PC-9 (cell line): ENCODE results near the gene CTNNA3. TPM values are rescaled to one million over a fixed set of nuclear protein-coding genes. Genes with fewer than 3 reads are reported as not detected.
"Not testable (repeated sequence)": the region's sequence is repeated elsewhere in the genome, so short reads cannot be mapped to it uniquely, and the experiment has no call there.

Experiments used
- BruUV-seq: library from RNA; stranded (reverse); fragments of 400-500 nt; replicated peaks from 2 replicates; lab custom pipeline; 2021; lab: Mats Ljungman, UMichigan
- CTCF ChIA-PET: fragments of 300-600 bp; sonication (Branson Sonifier 250); formaldehyde crosslinking; loops from one replicate; lab custom pipeline; 2022; ENCODE audit warnings: antibody characterized with exemption; lab: Charles Lee
- POLR2A ChIA-PET: fragments of 300-600 bp; sonication (Branson Sonifier 250); formaldehyde crosslinking; loops from one replicate; lab custom pipeline; 2022; ENCODE audit warnings: antibody characterized with exemption; ENCODE audit not compliant: unreplicated experiment; lab: Charles Lee
- DNase-seq, 2 experiments: peaks; one replicate each; pipeline versions ENCODE4 v3.0.0 to v3.0.0-alpha.2; 2015 to 2022; ENCODE audit warnings: mixed read lengths in 1 of 2
- H2AFZ ChIP-seq: fragments of 200-600 bp; sonication (generic); 2 replicates; pipeline ENCODE4 v1.8.1; 2017; ENCODE audit warnings: antibody characterized with exemption
- H3F3A ChIP-seq: fragments of 200-600 bp; sonication (generic); 2 replicates; pipeline ENCODE4 v1.8.1; 2017; ENCODE audit warnings: antibody characterized with exemption, mild to moderate bottlenecking, low read depth; ENCODE audit not compliant: insufficient read depth
- H3K27ac ChIP-seq: fragments of 200-600 bp; sonication (generic); 2 replicates; pipeline ENCODE4 v1.6.1; 2016; ENCODE audit warnings: mixed run types
- H3K27me3 ChIP-seq: fragments of 200-600 bp; sonication (generic); 2 replicates; pipeline ENCODE4 v1.6.1; 2016; ENCODE audit warnings: low read depth, mixed run types; ENCODE audit not compliant: insufficient read depth
- H3K36me3 ChIP-seq: fragments of 200-600 bp; sonication (generic); 2 replicates; pipeline ENCODE4 v1.6.1; 2016; ENCODE audit warnings: low read depth, mixed run types
- H3K4me1 ChIP-seq: fragments of 200-600 bp; sonication (generic); replicated peaks from 2 replicates; pipeline ENCODE4 v1.6.1; 2016; ENCODE audit warnings: mixed run types; ENCODE audit not compliant: insufficient read depth
- H3K4me2 ChIP-seq: fragments of 200-600 bp; sonication (generic); 2 replicates; pipeline ENCODE4 v1.6.1; 2017; ENCODE audit warnings: mixed run types
- H3K4me3 ChIP-seq: fragments of 200-600 bp; sonication (generic); 2 replicates; pipeline ENCODE4 v1.6.1; 2016; ENCODE audit warnings: mixed run types
- H3K79me2 ChIP-seq: fragments of 200-600 bp; sonication (generic); 2 replicates; pipeline ENCODE4 v1.6.1; 2017; ENCODE audit warnings: low read depth, mixed run types
- H3K9me2 ChIP-seq: fragments of 200-600 bp; sonication (generic); 2 replicates; pipeline ENCODE4 v1.8.1; 2017; ENCODE audit warnings: mild to moderate bottlenecking; ENCODE audit not compliant: insufficient read depth
- H3K9me3 ChIP-seq: fragments of 200-600 bp; sonication (generic); 2 replicates; pipeline ENCODE4 v1.8.1; 2016; ENCODE audit warnings: low read depth; ENCODE audit not compliant: insufficient read depth
- H4K20me1 ChIP-seq: fragments of 200-600 bp; sonication (generic); 2 replicates; pipeline ENCODE4 v1.8.1; 2017; ENCODE audit not compliant: insufficient read depth
- CTCF ChIP-seq: fragments of 200-600 bp; sonication (generic); conservative IDR thresholded peaks from 2 replicates; pipeline ENCODE4 v1.6.1; 2017; ENCODE audit warnings: mixed run types, antibody characterized with exemption, mild to moderate bottlenecking, moderate library complexity
- EZH2 ChIP-seq: fragments of 200-600 bp; sonication (generic); IDR thresholded peaks from 2 replicates; pipeline ENCODE4 v1.8.0; 2017; ENCODE audit warnings: antibody characterized with exemption, low read depth
- intact Hi-C: fragments of 100-400 bp; cut with micrococcal nuclease; formaldehyde crosslinking; loops from one replicate; pipeline ENCODE4 v1.10.0; 2022; ENCODE audit not compliant: unreplicated experiment
- total RNA-seq: library from RNA; stranded (reverse); gene quantifications from 2 replicates; pipeline ENCODE4 v1.2.3, GENCODE V29; 2021

CTNNA3 gene
- total RNA-seq, 1 experiment from 2014 or later, result not detected

GRCh38 chr10:67239864-67240497 is 456.0 kb downstream of the CTNNA3 start:
- Histone ChIP-seq H3K9me3 (no peaks in the 10 kb centered on the region), H2AFZ (no peak overlapping the region), H3K27me3 (no peaks in the 10 kb centered on the region), H3K79me2 (no peaks in the 10 kb centered on the region), H3F3A (no peaks in the 10 kb centered on the region), H3K4me2 (no peak overlapping the region), H3K36me3 (no peaks in the 10 kb centered on the region), H3K9me2 (no peaks in the 10 kb centered on the region), H3K4me3 (no peak overlapping the region), H3K4me1 (no peaks in the 10 kb centered on the region), H3K27ac (no peak overlapping the region), H4K20me1 (no peaks in the 10 kb centered on the region)
- TF ChIP-seq EZH2 (no peak), CTCF (no peak)
- BruUV-seq, result no TSS peak
- DNase-seq, result no peak
- CTCF ChIA-PET, result no interaction called here
- intact Hi-C loops, result no loop called here
- POLR2A ChIA-PET, result interaction anchor here (0.6 kb wide), 1 partner anchor 14 kb away, joined by 6 read pairs; no protein-coding TSS in a partner anchor

- H3K27me3 ChIP-seq, H3F3A ChIP-seq, H4K20me1 ChIP-seq, H3K79me2 ChIP-seq, H3K4me2 ChIP-seq, H2AFZ ChIP-seq, H3K27ac ChIP-seq, DNase-seq, CTCF ChIA-PET, BruUV-seq, intact Hi-C loops, H3K4me3 ChIP-seq, POLR2A ChIA-PET, H3K9me3 ChIP-seq, H3K9me2 ChIP-seq, H3K36me3 ChIP-seq, H3K4me1 ChIP-seq: not testable (repeated sequence)
Measured at GRCh38 chr10:67230680-67231500, 465.1 kb downstream of the CTNNA3 start.

GRCh38 chr10:67225226-67225625 is 470.8 kb downstream of the CTNNA3 start:
- CTCF ChIA-PET, result no interaction called here
- no peaks in the 10 kb centered on the region for H3F3A ChIP-seq
- H3K79me2 ChIP-seq, result no peaks in the 10 kb centered on the region
- BruUV-seq, result no TSS peak
- POLR2A ChIA-PET, result no interaction called here
- no peaks in the 10 kb centered on the region for H4K20me1 ChIP-seq
- no peak overlapping the region for H3K27ac ChIP-seq
- no peaks in the 10 kb centered on the region for H3K9me3 ChIP-seq
- no peak for DNase-seq
- no peak overlapping the region for H3K4me3 ChIP-seq
- no peak overlapping the region for H3K4me2 ChIP-seq
- TF ChIP-seq CTCF (no peak), EZH2 (no peak)
- no peaks in the 10 kb centered on the region for H3K27me3 ChIP-seq
- H3K36me3 ChIP-seq, result no peaks in the 10 kb centered on the region
- no peaks in the 10 kb centered on the region for H3K9me2 ChIP-seq
- intact Hi-C loops, result no loop called here
- no peaks in the 10 kb centered on the region for H3K4me1 ChIP-seq
- H2AFZ ChIP-seq, result no peak overlapping the region
